GM23338 (cell line): ENCODE data around the gene ZBTB5. TPM values are rescaled to one million over a fixed set of nuclear protein-coding genes. Genes with fewer than 3 reads are reported as not detected.

ENCODE experiments used
- ATAC-seq: fragments of 200-7000 bp; cut with Tn5 transposase; 3 replicates; pipeline ENCODE4 v1.9.1; 2020
- DNase-seq: peaks from one replicate; pipeline ENCODE4 v3.0.0-alpha.2; 2015; ENCODE audit warnings: low spot score
- H2AFZ ChIP-seq: fragments of 200-600 bp; sonication (generic); 2 replicates; pipeline ENCODE4 v1.8.0; 2016; ENCODE audit warnings: antibody characterized with exemption, mild to moderate bottlenecking, moderate library complexity
- H3F3A ChIP-seq: fragments of 200-600 bp; sonication (generic); replicated peaks from 2 replicates; pipeline ENCODE4 v1.8.0; 2017; ENCODE audit warnings: antibody characterized with exemption, mixed run types, low read depth
- H3K27ac ChIP-seq: fragments of 200-600 bp; sonication (generic); 2 replicates; pipeline ENCODE4 v1.6.1; 2016; ENCODE audit warnings: low read depth
- H3K27me3 ChIP-seq: fragments of 200-600 bp; sonication (generic); 2 replicates; pipeline ENCODE4 v1.8.0; 2016; ENCODE audit warnings: mild to moderate bottlenecking, mixed run types, moderate library complexity; ENCODE audit not compliant: insufficient read depth
- H3K36me3 ChIP-seq: fragments of 200-600 bp; sonication (generic); 2 replicates; pipeline ENCODE4 v1.8.0; 2016; ENCODE audit warnings: mild to moderate bottlenecking; ENCODE audit not compliant: insufficient read depth
- H3K4me1 ChIP-seq: fragments of 200-600 bp; sonication (generic); 2 replicates; pipeline ENCODE4 v1.8.0; 2016; ENCODE audit warnings: mild to moderate bottlenecking, moderate library complexity; ENCODE audit not compliant: insufficient read depth
- H3K4me2 ChIP-seq: fragments of 200-600 bp; sonication (generic); 2 replicates; pipeline ENCODE4 v1.7.1; 2017; ENCODE audit warnings: mixed run types
- H3K4me3 ChIP-seq: fragments of 200-600 bp; sonication (generic); 2 replicates; pipeline ENCODE4 v1.6.1; 2016; ENCODE audit warnings: mixed run types
- H3K79me2 ChIP-seq: fragments of 200-600 bp; sonication (generic); replicated peaks from 2 replicates; pipeline ENCODE4 v1.8.0; 2017; ENCODE audit warnings: mild to moderate bottlenecking; ENCODE audit not compliant: insufficient read depth
- H3K9me2 ChIP-seq: fragments of 200-600 bp; sonication (generic); 2 replicates; pipeline ENCODE4 v1.8.0; 2017; ENCODE audit not compliant: insufficient read depth
- H4K20me1 ChIP-seq: fragments of 200-600 bp; sonication (generic); replicated peaks from 2 replicates; pipeline ENCODE4 v1.8.0; 2017; ENCODE audit warnings: mild to moderate bottlenecking; ENCODE audit not compliant: insufficient read depth
- H3K27ac Mint-ChIP-seq: 2 replicates; pipeline ENCODE4 v1.8.0; 2020; ENCODE audit warnings: inconsistent platforms, mild to moderate bottlenecking, moderate library complexity, mixed read lengths
- H3K27me3 Mint-ChIP-seq: 3 replicates; pipeline ENCODE4 v1.8.0; 2022; ENCODE audit warnings: low read depth, mild to moderate bottlenecking, moderate library complexity, mixed read lengths, inconsistent platforms; ENCODE audit not compliant: insufficient read depth, poor library complexity
- H3K36me3 Mint-ChIP-seq: 3 replicates; pipeline ENCODE4 v1.8.0; 2021; ENCODE audit warnings: low read depth, mild to moderate bottlenecking, inconsistent platforms, moderate library complexity, mixed read lengths
- H3K4me1 Mint-ChIP-seq: 3 replicates; pipeline ENCODE4 v1.8.0; 2020; ENCODE audit warnings: mild to moderate bottlenecking, inconsistent platforms, mixed read lengths
- H3K4me3 Mint-ChIP-seq: 3 replicates; pipeline ENCODE4 v1.8.0; 2021; ENCODE audit warnings: moderate library complexity, mild to moderate bottlenecking, inconsistent platforms, mixed read lengths
- H3K9me3 Mint-ChIP-seq: 3 replicates; pipeline ENCODE4 v1.8.0; 2020; ENCODE audit warnings: moderate library complexity, mild to moderate bottlenecking, inconsistent platforms, mixed read lengths
- CREB1 ChIP-seq: fragments of 250-450 bp; sonication (Bioruptor Pico); IDR thresholded peaks from 2 replicates; pipeline ENCODE4 v1.5.0; 2020; ENCODE audit warnings: low read depth, mild to moderate bottlenecking, moderate library complexity
- CTCF ChIP-seq, 2 experiments: fragments of 200-600 bp in 1 of 2; sonication (generic) in 1 of 2; conservative IDR thresholded peaks; 2 replicates each; pipeline versions ENCODE4 v1.5.1 to v1.6.1; 2016 to 2017; ENCODE audit warnings: antibody characterized with exemption in 2 of 2, low read depth in 2 of 2, mild to moderate bottlenecking in 2 of 2, moderate library complexity in 1 of 2
- ETS1 ChIP-seq: IDR thresholded peaks from 2 replicates; pipeline ENCODE4 v1.6.1; 2016; ENCODE audit warnings: antibody characterized with exemption
- EZH2 ChIP-seq: fragments of 200-600 bp; sonication (generic); IDR thresholded peaks from one replicate; pipeline ENCODE4 v1.8.0; 2017; ENCODE audit warnings: antibody characterized with exemption, mild to moderate bottlenecking, low read depth; ENCODE audit not compliant: unreplicated experiment
- EZH2phosphoT487 ChIP-seq: fragments of 200-600 bp; sonication (generic); IDR thresholded peaks from one replicate; pipeline ENCODE4 v1.8.1; 2018; ENCODE audit warnings: antibody characterized with exemption; ENCODE audit not compliant: unreplicated experiment
- JUNB ChIP-seq: IDR thresholded peaks from one replicate; pipeline ENCODE4 v1.6.1; 2016; ENCODE audit warnings: antibody characterized with exemption; ENCODE audit not compliant: unreplicated experiment
- NANOG ChIP-seq: IDR thresholded peaks from 2 replicates; pipeline ENCODE4 v1.6.1; 2016; ENCODE audit warnings: antibody characterized with exemption, borderline replicate concordance
- POLR2AphosphoS5 ChIP-seq: IDR thresholded peaks from 2 replicates; pipeline ENCODE4 v1.6.1; 2016; ENCODE audit warnings: antibody characterized with exemption, low read depth
- REST ChIP-seq: IDR thresholded peaks from one replicate; pipeline ENCODE4 v1.6.1; 2018; ENCODE audit warnings: antibody characterized with exemption; ENCODE audit not compliant: unreplicated experiment
- STAT1 ChIP-seq: IDR thresholded peaks from one replicate; pipeline ENCODE4 v1.6.1; 2016; ENCODE audit warnings: antibody characterized with exemption; ENCODE audit not compliant: unreplicated experiment
- ZNF114 ChIP-seq: fragments of 250-450 bp; sonication (Bioruptor Pico); IDR thresholded peaks from 2 replicates; pipeline ENCODE4 v1.5.0; 2020; ENCODE audit warnings: mild to moderate bottlenecking, moderate library complexity
- ZNF331 ChIP-seq: fragments of 250-450 bp; sonication (Bioruptor Pico); IDR thresholded peaks from 2 replicates; pipeline ENCODE4 v1.5.0; 2020; ENCODE audit warnings: low read depth, mild to moderate bottlenecking, moderate library complexity
- ZNF462 ChIP-seq: fragments of 250-450 bp; sonication (Bioruptor Pico); IDR thresholded peaks from 2 replicates; pipeline ENCODE4 v1.5.0; 2020; ENCODE audit warnings: mild to moderate bottlenecking, moderate library complexity
- polyA plus RNA-seq: library from polyadenylated mRNA; unstranded; fragments of >200 nt; fragmentation: Nextera tagmentation; extraction: Ambion mirVana; gene quantifications from 2 replicates; pipeline ENCODE4 v1.2.1, GENCODE V29; 2016
- total RNA-seq: library from RNA; depleted of rRNA; stranded (reverse); fragments of >200 nt; shearing (Covaris generic); gene quantifications from 2 replicates; pipeline ENCODE4 v1.2.3, GENCODE V29; 2014

ZBTB5 gene
- total and polyA plus RNA-seq, 2 experiments from 2014 or later = 2.8 to 19.5 TPM

GRCh38 chr9:37417252-37417803 lies 47.9 kb downstream of the ZBTB5 start:
- H3K4me1 Mint-ChIP-seq = peaks cover 27% of the 10 kb centered on the region
- Histone ChIP-seq H4K20me1 (no peaks in the 10 kb centered on the region), H3K27me3 (no peaks in the 10 kb centered on the region), H3K4me1 (peaks cover 28% of the 10 kb centered on the region), H3K9me2 (no peaks in the 10 kb centered on the region), H3F3A (peaks cover 7% of the 10 kb centered on the region; the same call in 1 of the 2 replicates), H3K27ac (no peak overlapping the region), H2AFZ (no peak overlapping the region), H3K36me3 (no peaks in the 10 kb centered on the region), H3K79me2 (no peaks in the 10 kb centered on the region), H3K4me2 (no peak overlapping the region), H3K4me3 (no peak overlapping the region)
- no peaks in the 10 kb centered on the region for H3K9me3 Mint-ChIP-seq
- H3K36me3 Mint-ChIP-seq = no peaks in the 10 kb centered on the region; the same call in 2 of the 3 replicates
- peaks cover 12% of the 10 kb centered on the region for H3K27me3 Mint-ChIP-seq
- DNase-seq (no peak), ATAC-seq (no peak)
- no peak overlapping the region for H3K4me3 Mint-ChIP-seq
- no peak overlapping the region for H3K27ac Mint-ChIP-seq
- TF ChIP-seq ZNF331 (CRISPR knock-in tag) (no peak), ETS1 (no peak), CREB1 (CRISPR knock-in tag) (no peak), NANOG (no peak), STAT1 (no peak), REST (no peak), EZH2phosphoT487 (no peak), EZH2 (no peak), POLR2AphosphoS5 (no peak), ZNF462 (CRISPR knock-in tag) (no peak), CTCF (conservative IDR thresholded peaks at IDR 0.05; ENCODE audit: low read depth in 2 of 2) (no peak), ZNF114 (CRISPR knock-in tag) (no peak), JUNB (no peak)
